T-helper 17 cell (primary cell): Measurements from ENCODE around the gene UBTD1. TPM values are rescaled to one million over a fixed set of nuclear protein-coding genes. Genes with fewer than 3 reads are reported as not detected.
"Not testable (repeated sequence)": the region's sequence is repeated elsewhere in the genome, so short reads cannot be mapped to it uniquely, and the experiment has no call there.

Experiments
- ATAC-seq: fragments of 150-1000 bp; cut with Tn5 transposase; 2 replicates; pipeline ENCODE4 v1.10.0; 2021; ENCODE audit warnings: mild to moderate bottlenecking, moderate library complexity
- DNase-seq, 3 donors: peaks; one replicate each; pipeline versions ENCODE4 v3.0.0 to v3.0.0-alpha.2; 2020 to 2021
- H3K9me3 ChIP-seq: one replicate; pipeline ENCODE4 v1.7.0; 2013; ENCODE audit warnings: low read length, mild to moderate bottlenecking; ENCODE audit not compliant: control insufficient read depth, poor library complexity, severe bottlenecking
- H3K27ac Mint-ChIP-seq: one replicate; pipeline ENCODE4 v1.8.0; 2022; ENCODE audit warnings: mild to moderate bottlenecking, moderate library complexity, mixed read lengths
- H3K27me3 Mint-ChIP-seq: one replicate; pipeline ENCODE4 v1.8.0; 2022; ENCODE audit warnings: mixed read lengths
- H3K36me3 Mint-ChIP-seq: one replicate; pipeline ENCODE4 v1.8.0; 2022; ENCODE audit warnings: low read depth, mixed read lengths
- H3K4me1 Mint-ChIP-seq: one replicate; pipeline ENCODE4 v1.8.0; 2022; ENCODE audit warnings: mild to moderate bottlenecking, mixed read lengths
- H3K4me3 Mint-ChIP-seq: one replicate; pipeline ENCODE4 v1.8.0; 2022; ENCODE audit warnings: mild to moderate bottlenecking, moderate library complexity, mixed read lengths
- total RNA-seq, 4 donors: library from RNA in 2 of 4; stranded (reverse) in 2 of 4; gene quantifications; one replicate each; pipeline ENCODE4 v1.2.3 and lab custom pipeline; 2022 to 2026

The UBTD1 gene
- total RNA-seq, 2 donors from 2014 or later, result 1.1 to 1.4 TPM

DNA sequence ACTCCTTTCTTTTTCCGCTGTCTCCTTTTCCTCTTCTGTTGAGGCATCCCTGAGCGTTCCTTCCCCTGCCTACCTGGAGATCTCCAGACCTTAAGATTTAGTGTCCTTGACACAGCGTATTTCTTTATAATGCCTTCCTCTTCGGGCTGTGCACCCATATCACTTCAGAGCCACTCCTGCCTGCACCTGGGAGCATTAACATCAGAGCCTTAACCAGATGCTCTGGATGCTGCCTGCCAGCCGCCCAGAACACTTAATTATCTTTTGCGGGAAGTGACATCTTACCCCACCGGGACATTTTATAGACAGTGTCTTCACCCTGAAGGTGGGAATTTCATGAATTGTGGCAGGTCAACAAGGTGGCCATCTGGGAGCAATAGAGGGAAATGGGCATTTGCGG lies 24.2 kb downstream of the UBTD1 start:
- no peaks in the 10 kb centered on the region for H3K9me3 ChIP-seq
- peaks cover 3% of the 10 kb centered on the region for H3K4me1 Mint-ChIP-seq
- H3K27ac Mint-ChIP-seq, result peak overlapping the region; percentile 47
- H3K36me3 Mint-ChIP-seq, result no peaks in the 10 kb centered on the region
- ATAC-seq (no peak), DNase-seq (no peak)
- no peak overlapping the region for H3K4me3 Mint-ChIP-seq
- peaks cover 31% of the 10 kb centered on the region for H3K27me3 Mint-ChIP-seq

DNA sequence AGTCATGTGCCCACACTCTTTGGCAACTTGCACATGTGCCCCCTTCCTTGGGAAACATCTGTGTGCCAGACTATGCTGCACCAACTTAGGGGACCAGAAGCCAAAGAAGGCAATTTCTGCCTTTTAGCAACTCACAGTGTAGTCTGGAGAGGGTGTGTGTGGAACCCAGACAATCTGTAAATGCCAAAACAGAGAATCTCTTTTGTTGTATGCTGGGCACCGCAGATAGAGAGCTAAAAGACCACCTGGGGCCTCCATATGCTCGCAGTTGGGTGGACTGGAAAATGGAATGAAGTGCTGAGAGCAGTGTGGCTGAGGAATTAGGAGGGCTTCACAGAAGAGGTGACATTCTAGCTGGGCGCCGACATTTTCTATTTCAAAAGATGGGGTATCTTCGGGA lies 26.4 kb downstream of the UBTD1 start:
- no peak for ATAC-seq
- DNase-seq, result no peak
- no peak overlapping the region for H3K27ac Mint-ChIP-seq
- H3K9me3 ChIP-seq, result no peaks in the 10 kb centered on the region
- H3K36me3 Mint-ChIP-seq, result peaks cover 3% of the 10 kb centered on the region
- H3K4me1 Mint-ChIP-seq, result peaks cover 5% of the 10 kb centered on the region
- H3K4me3 Mint-ChIP-seq, result no peak overlapping the region
- H3K27me3 Mint-ChIP-seq, result peaks cover 19% of the 10 kb centered on the region

DNA sequence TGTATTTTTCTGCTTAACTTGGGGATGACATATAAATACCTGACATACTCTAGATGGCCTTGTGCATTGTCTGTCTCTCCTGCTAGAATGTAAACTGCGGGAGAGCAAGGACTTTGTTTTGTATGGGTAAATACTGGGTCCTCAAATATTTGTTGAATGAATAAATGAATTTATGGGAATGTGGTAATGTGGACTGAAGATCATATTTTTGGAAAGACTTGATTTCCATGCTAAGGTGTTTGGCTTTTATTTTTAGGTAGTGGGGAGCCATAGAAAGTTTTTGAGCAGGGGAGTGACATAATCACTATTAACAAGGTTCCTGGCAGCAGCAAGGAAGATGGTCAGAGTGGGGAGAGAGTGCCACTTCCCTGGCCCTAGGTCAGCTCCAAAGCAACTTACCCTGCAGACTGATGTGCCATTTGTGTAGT lies 27.0 kb downstream of the UBTD1 start:
- Mint-ChIP-seq H3K27ac (no peak overlapping the region), H3K4me3 (no peak overlapping the region), H3K4me1 (peaks cover 5% of the 10 kb centered on the region), H3K27me3 (peaks cover 19% of the 10 kb centered on the region), H3K36me3 (peaks cover 3% of the 10 kb centered on the region)
- no peak for DNase-seq
- no peaks in the 10 kb centered on the region for H3K9me3 ChIP-seq
- ATAC-seq, result no peak

DNA sequence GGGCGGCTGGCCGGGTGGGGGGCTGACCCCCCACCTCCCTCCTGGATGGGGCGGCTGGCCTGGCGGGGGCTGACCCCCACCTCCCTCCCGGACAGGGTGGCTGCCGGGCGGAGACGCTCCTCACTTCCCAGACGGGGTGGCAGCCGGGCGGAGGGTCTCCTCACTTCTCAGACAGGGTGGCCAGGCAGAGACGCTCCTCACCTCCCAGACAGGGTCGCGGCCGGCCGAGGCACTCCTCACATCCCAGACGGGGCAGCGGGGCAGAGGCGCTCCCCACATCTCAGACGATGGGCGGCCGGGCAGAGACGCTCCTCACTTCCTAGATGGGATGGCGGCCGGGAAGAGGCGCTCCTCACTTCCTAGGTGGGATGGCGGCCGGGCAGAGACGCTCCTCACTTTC lies 30.2 kb downstream of the UBTD1 start:
- not testable (repeated sequence) for H3K36me3 Mint-ChIP-seq, H3K9me3 ChIP-seq, ATAC-seq, DNase-seq, H3K27me3 Mint-ChIP-seq, H3K4me3 Mint-ChIP-seq, H3K4me1 Mint-ChIP-seq, H3K27ac Mint-ChIP-seq

DNA sequence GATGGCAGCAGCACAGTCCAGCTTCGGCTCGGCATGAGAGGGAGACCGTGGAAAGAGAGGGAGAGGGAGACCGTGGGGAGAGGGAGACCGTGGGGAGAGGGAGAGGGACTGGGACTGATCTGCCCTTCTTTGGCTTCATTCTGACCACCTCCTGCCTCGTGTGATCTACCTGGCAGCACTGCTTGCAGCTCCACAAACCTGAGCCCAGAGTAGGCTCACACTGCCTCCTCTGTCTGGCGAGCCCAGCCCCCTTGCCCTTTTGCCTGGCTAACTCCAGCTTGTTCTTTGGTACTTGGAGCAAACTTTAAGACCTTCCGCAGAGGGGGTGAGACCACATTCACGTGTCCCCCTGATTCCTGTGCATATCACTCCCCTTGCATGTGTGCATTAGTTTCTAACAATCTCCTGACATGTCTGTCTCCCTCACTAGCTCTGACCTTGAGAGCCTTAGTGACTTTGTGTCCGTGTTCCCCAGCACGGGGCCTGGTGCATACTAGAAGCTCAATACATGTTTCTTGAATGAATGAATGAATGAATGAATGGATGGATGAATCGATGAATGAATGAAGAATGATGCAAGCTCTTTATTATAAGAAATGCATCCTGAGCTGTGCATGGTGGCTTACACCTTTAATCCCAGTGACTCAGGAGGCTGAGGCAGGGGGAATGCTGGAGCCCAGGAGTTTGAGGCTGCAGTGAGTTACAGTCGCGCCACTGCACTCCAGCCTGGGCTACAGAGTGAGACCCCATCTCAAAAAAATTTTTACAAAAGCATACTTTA lies 31.2 kb downstream of the UBTD1 start:
- no peak overlapping the region for H3K27ac Mint-ChIP-seq

DNA sequence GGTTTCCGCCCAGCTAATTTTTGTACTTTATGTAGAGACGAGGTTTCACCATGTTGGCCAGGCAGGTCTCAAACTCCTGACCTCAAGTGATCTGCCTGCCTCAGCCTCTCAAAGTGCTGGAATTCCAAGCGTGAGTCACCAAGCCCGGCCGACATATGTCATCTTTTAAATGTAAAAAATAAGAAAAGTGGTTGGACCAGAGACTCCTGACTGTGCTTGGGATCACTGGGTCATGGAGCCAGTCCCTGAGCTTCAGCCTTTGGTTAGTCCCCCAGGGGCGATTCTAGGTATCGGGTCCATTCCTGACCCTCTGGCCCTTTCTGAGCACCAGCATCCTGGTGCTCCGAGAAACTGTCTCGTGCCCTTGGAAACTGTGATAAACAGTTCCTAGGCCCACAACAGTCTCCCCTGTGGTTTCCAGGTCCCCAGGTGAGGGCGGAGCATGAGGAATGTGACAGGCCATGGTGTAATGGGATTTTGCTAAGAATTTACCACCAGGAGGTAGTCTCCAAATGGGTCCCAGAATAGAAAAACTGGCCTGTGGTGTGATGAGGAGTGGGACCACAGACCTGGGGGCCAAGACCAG lies 32.8 kb downstream of the UBTD1 start:
- Mint-ChIP-seq H3K27ac (no peak overlapping the region), H3K4me3 (no peak overlapping the region), H3K36me3 (peaks cover 3% of the 10 kb centered on the region), H3K27me3 (no peaks in the 10 kb centered on the region), H3K4me1 (peaks cover 2% of the 10 kb centered on the region)
- H3K9me3 ChIP-seq, result no peaks in the 10 kb centered on the region
- no peak for ATAC-seq
- DNase-seq, result no peak

More for the DNA sequence above, 31.2 kb downstream of the UBTD1 start:
- ATAC-seq (no peak), DNase-seq (no peak)
- peaks cover 1% of the 10 kb centered on the region for H3K27me3 Mint-ChIP-seq
- H3K9me3 ChIP-seq, result no peaks in the 10 kb centered on the region
- H3K4me3 Mint-ChIP-seq, result no peak overlapping the region
- peaks cover 2% of the 10 kb centered on the region for H3K4me1 Mint-ChIP-seq
- peaks cover 3% of the 10 kb centered on the region for H3K36me3 Mint-ChIP-seq

DNA sequence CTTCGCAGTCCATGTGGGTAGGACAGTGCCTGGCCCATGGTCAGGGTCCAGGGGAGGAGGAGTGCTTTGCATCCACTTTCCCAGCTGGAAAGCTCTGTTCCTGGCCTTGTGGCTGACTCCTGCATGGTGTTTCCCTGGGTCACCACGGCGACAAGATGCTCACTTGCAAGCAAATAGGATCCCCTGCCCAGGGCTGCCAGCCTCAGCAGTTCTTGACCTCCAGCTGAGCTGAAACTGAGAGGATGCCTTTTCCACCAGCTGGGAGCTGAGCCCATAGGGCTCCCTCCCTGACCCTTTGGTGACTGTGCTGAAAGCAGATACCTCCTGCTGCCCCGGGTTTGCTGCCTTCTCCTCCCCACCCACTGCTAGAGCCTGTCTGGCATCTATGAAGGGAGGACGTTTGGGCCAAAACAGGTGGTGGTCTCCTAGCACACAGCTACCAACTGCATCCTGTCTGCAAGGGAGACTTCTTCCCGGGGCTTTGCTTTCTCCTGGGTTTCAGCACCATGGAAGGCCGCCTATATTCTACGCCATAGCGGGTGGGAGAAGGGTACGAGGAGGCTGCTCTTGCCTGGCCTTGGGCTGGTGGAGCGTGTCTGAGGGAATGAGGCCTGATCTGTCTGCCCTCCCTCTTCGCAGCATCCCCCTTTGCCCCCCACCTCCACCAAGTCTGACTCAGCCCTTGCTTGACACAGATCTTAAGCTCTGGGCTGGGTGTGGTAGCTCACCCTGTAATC lies 34.4 kb downstream of the UBTD1 start:
- DNase-seq (no peak), ATAC-seq (no peak)
- Mint-ChIP-seq H3K27ac (no peak overlapping the region), H3K27me3 (no peaks in the 10 kb centered on the region), H3K4me3 (no peak overlapping the region), H3K36me3 (peaks cover 4% of the 10 kb centered on the region), H3K4me1 (peaks cover 2% of the 10 kb centered on the region)
- H3K9me3 ChIP-seq, result no peaks in the 10 kb centered on the region

DNA sequence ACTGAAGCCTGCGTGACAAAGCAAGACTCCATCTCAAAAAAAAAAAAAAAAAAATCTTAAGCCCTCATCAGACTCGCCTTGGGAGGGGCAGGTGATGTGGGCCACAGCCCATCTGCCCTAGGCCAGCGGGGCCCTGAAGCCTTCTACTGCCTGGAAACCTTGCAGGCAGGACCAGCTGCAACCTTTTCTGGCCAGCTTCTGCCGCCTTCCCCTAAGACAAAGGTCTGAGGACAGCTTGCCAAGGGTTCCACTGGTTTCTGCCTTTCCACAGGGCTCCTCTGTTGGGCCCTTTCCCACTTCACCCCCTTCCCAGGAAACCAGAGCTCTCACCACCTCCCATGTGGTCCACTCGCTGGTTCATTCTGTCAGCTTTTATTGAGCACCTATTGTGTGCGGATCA lies 35.2 kb downstream of the UBTD1 start:
- DNase-seq, result no peak
- Mint-ChIP-seq H3K4me3 (no peak overlapping the region), H3K4me1 (peaks cover 2% of the 10 kb centered on the region), H3K27ac (no peak overlapping the region), H3K27me3 (no peaks in the 10 kb centered on the region), H3K36me3 (peaks cover 4% of the 10 kb centered on the region)
- no peaks in the 10 kb centered on the region for H3K9me3 ChIP-seq
- ATAC-seq, result no peak

DNA sequence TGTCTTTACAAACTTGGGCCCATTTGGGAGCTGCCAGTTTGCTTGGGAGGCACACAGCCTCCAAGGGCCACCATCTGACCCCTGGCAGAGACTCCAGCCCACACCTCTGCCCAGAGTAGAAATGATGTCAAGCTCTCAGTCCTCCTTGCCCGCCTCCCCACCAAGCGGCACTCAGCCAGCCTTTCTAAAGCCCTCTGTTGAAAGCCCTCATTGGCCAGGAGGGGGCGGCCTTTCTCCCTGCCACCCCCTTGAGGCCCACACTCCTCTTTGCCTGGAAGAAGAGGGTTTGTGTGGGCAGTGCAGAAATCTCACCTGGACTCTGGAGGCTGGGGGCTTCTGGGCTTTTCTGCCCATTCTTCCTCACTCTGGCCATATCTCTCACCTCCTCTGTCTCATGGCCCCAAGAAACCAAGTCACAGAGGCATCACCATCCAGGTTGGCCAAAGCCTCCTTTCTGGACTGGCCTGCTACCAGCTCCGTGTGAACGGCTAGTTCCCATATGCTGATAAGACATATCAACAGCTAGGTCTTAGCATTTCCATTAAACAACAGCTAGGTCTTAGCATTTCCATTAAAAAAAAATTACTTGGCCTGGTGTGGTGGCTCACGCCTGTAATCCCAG lies 36.1 kb downstream of the UBTD1 start:
- Mint-ChIP-seq H3K4me1 (peaks cover 2% of the 10 kb centered on the region), H3K27ac (no peak overlapping the region), H3K27me3 (no peaks in the 10 kb centered on the region), H3K36me3 (peaks cover 3% of the 10 kb centered on the region), H3K4me3 (no peak overlapping the region)
- ATAC-seq (peak; percentile 50), DNase-seq (no peak)
- no peaks in the 10 kb centered on the region for H3K9me3 ChIP-seq

DNA sequence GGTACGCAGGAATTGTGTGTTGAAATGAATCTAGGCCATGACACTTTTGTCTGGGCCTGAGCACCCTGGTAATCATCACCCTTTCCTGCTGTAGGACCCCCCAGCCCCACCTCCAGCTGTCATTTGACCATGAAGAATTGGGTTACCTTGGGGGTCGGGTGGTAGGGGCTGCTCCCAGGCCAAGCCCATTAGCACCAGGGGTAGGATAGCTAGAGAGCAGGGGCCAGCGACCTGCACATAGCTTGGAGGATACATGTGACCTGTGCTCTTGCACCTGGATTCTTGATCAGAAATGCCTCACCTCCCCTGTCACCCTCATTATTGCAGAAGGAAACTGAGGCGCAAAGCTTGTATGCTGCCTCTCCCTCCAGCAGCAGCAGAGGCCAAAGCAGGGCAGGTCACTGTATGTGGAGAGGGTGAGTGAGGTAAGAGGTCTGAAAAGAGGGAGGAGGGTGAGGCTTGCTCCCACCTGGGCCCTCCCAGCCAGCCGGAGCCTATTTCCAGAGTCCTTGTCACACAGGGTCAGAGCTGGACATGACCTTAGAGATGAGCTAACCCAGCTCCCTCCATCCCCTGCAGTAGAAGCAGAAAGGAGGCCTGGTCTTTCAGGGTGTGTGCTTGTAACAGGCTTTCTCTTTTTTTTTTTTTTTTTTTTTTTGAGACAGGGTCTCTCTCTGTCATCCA lies 38.6 kb downstream of the UBTD1 start:
- Mint-ChIP-seq H3K27ac (no peak overlapping the region), H3K27me3 (no peaks in the 10 kb centered on the region), H3K36me3 (peaks cover 2% of the 10 kb centered on the region), H3K4me3 (no peak overlapping the region), H3K4me1 (no peaks in the 10 kb centered on the region)
- DNase-seq (no peak), ATAC-seq (no peak)
- no peaks in the 10 kb centered on the region for H3K9me3 ChIP-seq

DNA sequence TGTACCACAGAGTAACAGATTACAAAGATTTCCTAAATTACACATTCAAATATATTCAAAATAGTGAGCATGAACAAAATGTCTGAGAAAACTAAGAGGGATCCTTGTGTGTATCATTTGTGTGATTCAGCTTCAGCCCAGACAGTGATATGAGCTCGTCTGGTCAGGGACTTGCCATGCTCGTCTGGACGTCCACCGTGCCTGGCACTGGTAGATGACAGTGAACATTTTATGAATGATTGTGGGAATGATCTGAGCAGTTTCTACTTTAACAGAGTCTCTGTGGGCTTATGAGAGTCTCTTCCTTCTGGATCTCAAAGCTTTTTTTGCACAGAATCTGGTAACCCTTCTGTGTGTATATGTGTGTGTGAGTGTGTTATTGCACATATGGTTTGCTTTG lies 39.7 kb downstream of the UBTD1 start:
- H3K4me3 Mint-ChIP-seq, result no peak overlapping the region
- DNase-seq (no peak), ATAC-seq (no peak)
- no peak overlapping the region for H3K27ac Mint-ChIP-seq
- no peaks in the 10 kb centered on the region for H3K9me3 ChIP-seq
- H3K4me1 Mint-ChIP-seq, result peaks cover 5% of the 10 kb centered on the region
- H3K27me3 Mint-ChIP-seq, result no peaks in the 10 kb centered on the region
- H3K36me3 Mint-ChIP-seq, result peaks cover 2% of the 10 kb centered on the region

DNA sequence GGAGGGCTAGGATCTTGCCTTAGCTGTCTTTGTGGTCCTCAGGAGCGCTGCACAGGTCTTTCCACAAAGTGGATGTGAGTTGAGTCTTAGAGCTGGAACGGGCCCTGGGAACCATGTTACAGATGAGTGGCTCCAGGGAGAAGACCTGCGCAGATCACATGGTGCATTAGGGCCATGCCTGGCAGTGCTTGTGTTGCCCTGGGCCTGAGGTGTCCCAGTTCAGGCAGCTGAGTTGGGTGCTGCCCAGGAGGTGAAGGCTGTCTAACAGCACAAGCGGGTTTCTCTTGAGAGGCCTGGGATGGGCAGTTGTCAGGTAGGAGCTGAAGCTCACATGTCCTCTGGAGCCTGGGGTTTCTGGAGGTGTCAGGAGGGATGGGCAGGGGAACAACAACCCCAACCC lies 40.1 kb downstream of the UBTD1 start:
- no peaks in the 10 kb centered on the region for H3K27me3 Mint-ChIP-seq
- DNase-seq (no peak), ATAC-seq (no peak)
- peaks cover 5% of the 10 kb centered on the region for H3K4me1 Mint-ChIP-seq
- H3K36me3 Mint-ChIP-seq, result peaks cover 2% of the 10 kb centered on the region
- H3K9me3 ChIP-seq, result no peaks in the 10 kb centered on the region
- no peak overlapping the region for H3K27ac Mint-ChIP-seq
- H3K4me3 Mint-ChIP-seq, result no peak overlapping the region
